Stimulated activated CD8-positive, alpha-beta memory T cell treated with anti-CD3 and anti-CD28 coated beads, Interleukin-7, amount 100 ng/mL, for 1 hour (primary cell): Measurements from ENCODE around the gene DNER.
"Not testable (repeated sequence)": the region's sequence is repeated elsewhere in the genome, so short reads cannot be mapped to it uniquely, and the experiment has no call there.

Source experiments
- DNase-seq, 2 donors: peaks; one replicate each; pipeline ENCODE4 v3.0.0-alpha.2; 2020; ENCODE audit warnings: low read depth in 2 of 2

DNER gene

GRCh38 chr2:229343661-229344060 is 370.7 kb downstream of the DNER start:
- no peak for DNase-seq

- no peak for DNase-seq
These were observed 372.0 kb downstream of the DNER start for GRCh38 chr2:229342376-229342775.

- no peak for DNase-seq
These were observed 374.1 kb downstream of the DNER start for GRCh38 chr2:229340086-229340760.

- DNase-seq = no peak
These were observed 374.7 kb downstream of the DNER start for GRCh38 chr2:229339618-229340017.

GRCh38 chr2:229339171-229339570 is 375.2 kb downstream of the DNER start:
- DNase-seq = not testable (repeated sequence)

- DNase-seq = no peak
These were observed 378.4 kb downstream of the DNER start for GRCh38 chr2:229335877-229336346.

GRCh38 chr2:229335330-229335729 is 379.0 kb downstream of the DNER start:
- DNase-seq = no peak

GRCh38 chr2:229330952-229331351 is 383.4 kb downstream of the DNER start:
- no peak for DNase-seq

- DNase-seq = no peak
These were observed 394.8 kb downstream of the DNER start for GRCh38 chr2:229319558-229319957.

GRCh38 chr2:229314117-229314516 is 400.2 kb downstream of the DNER start:
- DNase-seq = no peak

- DNase-seq = no peak
These were observed 400.8 kb downstream of the DNER start for GRCh38 chr2:229313591-229313990.
